ENCODE measurements around the gene CDK5RAP1.

The CDK5RAP1 gene

DNA sequence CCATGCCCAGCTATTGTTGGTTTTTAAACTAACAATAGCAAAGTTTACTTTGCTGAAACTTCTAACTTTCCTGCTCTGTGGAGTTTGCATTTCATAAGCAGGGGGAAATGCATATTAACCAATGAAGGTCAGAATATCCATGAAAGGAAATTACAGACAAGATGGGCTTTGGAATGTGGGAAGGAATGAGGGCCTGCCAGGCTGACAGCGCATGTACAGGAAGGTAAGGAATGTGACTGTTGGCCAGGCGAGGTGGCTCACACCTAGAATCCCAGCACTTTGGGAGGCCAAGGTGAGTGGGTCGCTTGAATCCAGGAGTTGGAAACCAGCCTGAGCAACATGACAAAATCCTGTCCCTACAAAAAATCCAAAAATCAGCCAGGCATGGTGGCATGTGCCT is 49.6 kb downstream of the CDK5RAP1 start:
- H3K79me2 ChIP-seq (ENCODE audit: insufficient read depth, low read length), result no peaks in the 10 kb centered on the region
- H3K36me3 ChIP-seq (ENCODE audit: insufficient read depth, low read length), result peaks cover 8% of the 10 kb centered on the region; the same call in 1 of the 2 replicates
- no peak overlapping the region for H2AFZ ChIP-seq (ENCODE audit: low read length)
- no peak overlapping the region for H3K4me3 ChIP-seq (ENCODE audit: low read length, poor library complexity, severe bottlenecking)
- no peaks in the 10 kb centered on the region for H3K4me1 ChIP-seq (ENCODE audit: insufficient read depth, low read length, poor library complexity, severe bottlenecking)
- no peaks in the 10 kb centered on the region for H3F3A ChIP-seq (ENCODE audit: low read depth)
- no peak overlapping the region for H3K9ac ChIP-seq (ENCODE audit: low read depth, low read length, poor library complexity, severe bottlenecking)
- TF ChIP-seq CTCF (conservative IDR thresholded peaks at IDR 0.05; ENCODE audit: low read length), result no peak
- TF ChIP-seq EZH2phosphoT487 (IDR thresholded peaks at IDR 0.05; ENCODE audit: borderline replicate concordance), result no peak
- H4K20me1 ChIP-seq (ENCODE audit: insufficient read depth, low read length, poor library complexity, severe bottlenecking), result no peaks in the 10 kb centered on the region
- no peaks in the 10 kb centered on the region for H3K27me3 ChIP-seq (ENCODE audit: insufficient read depth, low read length, poor library complexity, severe bottlenecking)
- no peaks in the 10 kb centered on the region for H3K9me2 ChIP-seq (replicated peaks; ENCODE audit: low read depth, low read length)
- no peaks in the 10 kb centered on the region for H3K9me3 ChIP-seq (ENCODE audit: insufficient read depth, low read depth, low read length)
- no peak overlapping the region for H3K4me2 ChIP-seq (ENCODE audit: low read depth, low read length, poor library complexity, severe bottlenecking)

- Histone ChIP-seq H3K79me2 (ENCODE audit: insufficient read depth, low read length) (no peaks in the 10 kb centered on the region), H3K4me2 (ENCODE audit: low read depth, low read length, poor library complexity, severe bottlenecking) (no peak overlapping the region), H2AFZ (ENCODE audit: low read length) (no peak overlapping the region), H3K27me3 (ENCODE audit: insufficient read depth, low read length, poor library complexity, severe bottlenecking) (no peaks in the 10 kb centered on the region), H4K20me1 (ENCODE audit: insufficient read depth, low read length, poor library complexity, severe bottlenecking) (no peaks in the 10 kb centered on the region), H3K9me3 (ENCODE audit: insufficient read depth, low read depth, low read length) (no peaks in the 10 kb centered on the region), H3F3A (ENCODE audit: low read depth) (no peaks in the 10 kb centered on the region), H3K4me1 (ENCODE audit: insufficient read depth, low read length, poor library complexity, severe bottlenecking) (no peaks in the 10 kb centered on the region), H3K9ac (ENCODE audit: low read depth, low read length, poor library complexity, severe bottlenecking) (no peak overlapping the region), H3K9me2 (replicated peaks; ENCODE audit: low read depth, low read length) (no peaks in the 10 kb centered on the region), H3K36me3 (ENCODE audit: insufficient read depth, low read length) (peaks cover 8% of the 10 kb centered on the region; the same call in 1 of the 2 replicates), H3K4me3 (ENCODE audit: low read length, poor library complexity, severe bottlenecking) (no peak overlapping the region)
- TF ChIP-seq CTCF (conservative IDR thresholded peaks at IDR 0.05; ENCODE audit: low read length), result no peak
- TF ChIP-seq EZH2phosphoT487 (IDR thresholded peaks at IDR 0.05; ENCODE audit: borderline replicate concordance), result no peak
These were observed 51.8 kb downstream of the CDK5RAP1 start for GRCh38 chr20:33349493-33349892.

DNA sequence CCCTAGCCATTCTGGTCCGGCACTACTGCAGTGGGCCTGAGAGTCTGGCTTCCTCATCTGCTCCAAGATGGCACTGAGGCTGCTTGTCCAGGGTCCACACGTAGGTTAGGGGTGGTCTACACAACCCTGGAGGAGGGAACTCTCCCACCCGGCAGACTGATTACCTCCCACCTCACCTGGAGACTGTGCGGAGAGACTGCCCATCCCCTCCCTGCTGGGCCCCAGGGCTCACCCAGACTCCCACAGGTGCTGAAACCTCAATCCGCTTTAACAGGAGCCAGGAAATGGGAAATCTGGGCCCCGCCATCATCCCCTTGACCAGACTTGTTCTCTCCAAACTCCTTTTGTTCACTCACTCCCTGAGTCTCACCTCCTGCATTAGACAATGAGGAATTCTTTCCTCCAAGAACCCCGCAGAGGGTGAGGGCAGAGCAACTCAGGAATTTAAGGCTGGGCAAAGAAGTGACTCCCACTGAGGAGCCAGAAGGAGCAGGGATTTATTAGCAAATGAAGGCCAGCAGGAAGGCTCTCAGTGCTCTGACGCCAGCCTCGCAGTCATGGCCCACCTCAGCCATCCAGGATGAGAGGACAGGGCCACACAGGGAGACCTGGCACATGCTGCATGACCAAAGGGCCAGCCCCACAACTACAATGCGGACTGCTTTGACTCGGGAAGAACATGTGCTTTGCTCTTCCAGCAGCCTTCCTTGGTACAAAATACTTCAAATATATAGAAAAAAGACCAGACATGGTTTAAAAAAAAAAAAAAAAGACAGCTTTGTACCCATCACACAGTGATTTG is 53.0 kb downstream of the CDK5RAP1 start:
- H3K9me3 ChIP-seq (ENCODE audit: insufficient read depth, low read depth, low read length), result no peaks in the 10 kb centered on the region
- H3K79me2 ChIP-seq (ENCODE audit: insufficient read depth, low read length), result no peaks in the 10 kb centered on the region
- H2AFZ ChIP-seq (ENCODE audit: low read length), result no peak overlapping the region
- H3K9ac ChIP-seq (ENCODE audit: low read depth, low read length, poor library complexity, severe bottlenecking), result no peak overlapping the region
- TF ChIP-seq CTCF (conservative IDR thresholded peaks at IDR 0.05; ENCODE audit: low read length) (no peak), EZH2phosphoT487 (IDR thresholded peaks at IDR 0.05; ENCODE audit: borderline replicate concordance) (no peak)
- H3K4me3 ChIP-seq (ENCODE audit: low read length, poor library complexity, severe bottlenecking), result no peak overlapping the region
- H4K20me1 ChIP-seq (ENCODE audit: insufficient read depth, low read length, poor library complexity, severe bottlenecking), result no peaks in the 10 kb centered on the region
- H3K9me2 ChIP-seq (replicated peaks; ENCODE audit: low read depth, low read length), result no peaks in the 10 kb centered on the region
- no peaks in the 10 kb centered on the region for H3F3A ChIP-seq (ENCODE audit: low read depth)
- peaks cover 8% of the 10 kb centered on the region; the same call in 1 of the 2 replicates for H3K36me3 ChIP-seq (ENCODE audit: insufficient read depth, low read length)
- H3K4me1 ChIP-seq (ENCODE audit: insufficient read depth, low read length, poor library complexity, severe bottlenecking), result no peaks in the 10 kb centered on the region
- H3K4me2 ChIP-seq (ENCODE audit: low read depth, low read length, poor library complexity, severe bottlenecking), result no peak overlapping the region
- H3K27me3 ChIP-seq (ENCODE audit: insufficient read depth, low read length, poor library complexity, severe bottlenecking), result no peaks in the 10 kb centered on the region

Data from Loucy (cell line).